GM12878 (cell line): ENCODE results near the gene KRT7. TPM values are rescaled to one million over a fixed set of nuclear protein-coding genes. Genes with fewer than 3 reads are reported as not detected.

Experiments used
- ATAC-seq: fragments of 200-7000 bp; cut with Tn5 transposase; 3 replicates; pipeline ENCODE4 v1.9.1; 2020; ENCODE audit warnings: mild to moderate bottlenecking, moderate library complexity
- BruUV-seq: library from RNA; stranded (reverse); fragments of 400-500 nt; replicated peaks from 2 replicates; lab custom pipeline; 2021; lab: Mats Ljungman, UMichigan
- CTCF ChIA-PET: fragments of 300-600 bp; sonication (Branson Sonifier 250); formaldehyde crosslinking; extraction: SDS; loops from one replicate; lab custom pipeline; 2021; ENCODE audit warnings: inconsistent platforms; lab: Yijun Ruan, JAX
- POLR2A ChIA-PET: fragments of 350-600 bp; formaldehyde crosslinking; extraction: SDS; loops from one replicate; lab custom pipeline; 2021; ENCODE audit warnings: inconsistent platforms; lab: Charles Lee
- RAD21 ChIA-PET: fragments of 300-600 bp; sonication (Branson Sonifier 250); formaldehyde crosslinking; loops from one replicate; lab custom pipeline; 2023; ENCODE audit warnings: antibody characterized with exemption; ENCODE audit not compliant: unreplicated experiment; lab: Charles Lee
- SMC1A ChIA-PET: fragments of 300-600 bp; sonication (Branson Sonifier 250); formaldehyde crosslinking; loops from one replicate; lab custom pipeline; 2023; ENCODE audit not compliant: unreplicated experiment, uncharacterized antibody; lab: Charles Lee
- DNase-seq: peaks from one replicate; pipeline ENCODE4 v3.0.0-alpha.2; 2011; ENCODE audit warnings: low read depth, low spot score
- FAIRE-seq: peaks from 3 replicates; lab custom pipeline; 2011; peaks lifted over from hg19 to GRCh38; lab: Jason Lieb, UNC
- H2AFZ ChIP-seq: 2 replicates; pipeline ENCODE4 v1.6.0; 2011; ENCODE audit warnings: low read depth, low read length, control low read depth; ENCODE audit not compliant: control insufficient read depth
- H3K27ac ChIP-seq: 2 replicates; pipeline ENCODE4 v1.5.1; 2011; ENCODE audit warnings: control low read depth; ENCODE audit not compliant: control insufficient read depth, insufficient read depth
- H3K27me3 ChIP-seq, 2 experiments: replicated peaks in 1 of 2; 2 replicates each; pipeline versions ENCODE4 v1.6.0 to v1.6.1; 2011; ENCODE audit warnings: low read length in 1 of 2; ENCODE audit not compliant: control insufficient read depth in 2 of 2, insufficient read depth in 2 of 2
- H3K36me3 ChIP-seq, 2 experiments: 2 replicates each; pipeline ENCODE4 v1.5.1; 2011; ENCODE audit warnings: low read length in 1 of 2; ENCODE audit not compliant: control insufficient read depth in 2 of 2, insufficient read depth in 2 of 2
- H3K4me1 ChIP-seq: 2 replicates; pipeline ENCODE4 v1.6.1; 2011; ENCODE audit warnings: mild to moderate bottlenecking, low read length, moderate library complexity, mixed read lengths; ENCODE audit not compliant: control insufficient read depth, insufficient read depth
- H3K4me2 ChIP-seq: 2 replicates; pipeline ENCODE4 v1.6.0; 2011; ENCODE audit warnings: control low read depth; ENCODE audit not compliant: control insufficient read depth, insufficient read depth
- H3K4me3 ChIP-seq: fragments of 200-600 bp; sonication (generic); 2 replicates; pipeline ENCODE4 v1.5.1; 2016
- H3K79me2 ChIP-seq: 2 replicates; pipeline ENCODE4 v1.6.0; 2011; ENCODE audit warnings: low read length; ENCODE audit not compliant: control insufficient read depth, insufficient read depth
- H3K9ac ChIP-seq: 2 replicates; pipeline ENCODE4 v1.8.0; 2011; ENCODE audit warnings: low read length, control low read depth, mixed read lengths; ENCODE audit not compliant: control insufficient read depth, insufficient read depth
- H3K9me3 ChIP-seq: replicated peaks from 3 replicates; pipeline ENCODE4 v1.5.1; 2011; ENCODE audit warnings: mild to moderate bottlenecking, low read length; ENCODE audit not compliant: control insufficient read depth, insufficient read depth
- H4K20me1 ChIP-seq: 2 replicates; pipeline ENCODE4 v1.6.0; 2011; ENCODE audit not compliant: control insufficient read depth, insufficient read depth
- ASH2L ChIP-seq: fragments of 300-600, 200-600 bp; sonication (generic); IDR thresholded peaks from 2 replicates; pipeline ENCODE4 v1.6.1; 2017; ENCODE audit warnings: low read depth, mild to moderate bottlenecking, borderline replicate concordance
- BHLHE40 ChIP-seq, 2 experiments: fragments of 450-650 bp in 1 of 2; IDR thresholded peaks; 2 replicates each; pipeline ENCODE4 v1.6.1; 2011 to 2017; ENCODE audit warnings: low read depth in 2 of 2, borderline replicate concordance in 1 of 2, improper control_type of control experiment in 1 of 2, low read length in 1 of 2, mild to moderate bottlenecking in 1 of 2
- CBX5 ChIP-seq: sonication (generic); IDR thresholded peaks from 2 replicates; pipeline ENCODE4 v1.6.1; 2016; ENCODE audit warnings: low read depth, moderate library complexity, mild to moderate bottlenecking, inconsistent platforms
- CHD4 ChIP-seq: fragments of 200-600 bp; sonication (generic); IDR thresholded peaks from 2 replicates; pipeline ENCODE4 v1.6.1; 2016; ENCODE audit warnings: mild to moderate bottlenecking
- ELK1 ChIP-seq: IDR thresholded peaks from 2 replicates; pipeline ENCODE4 v1.6.1; 2012; ENCODE audit warnings: low read depth, low read length, improper control_type of control experiment
- HDAC2 ChIP-seq: fragments of 200-600 bp; sonication (generic); IDR thresholded peaks from 2 replicates; pipeline ENCODE4 v1.6.1; 2017
- MTA3 ChIP-seq: IDR thresholded peaks from 2 replicates; pipeline ENCODE4 v1.6.1; 2012; ENCODE audit warnings: low read length, inconsistent platforms, borderline replicate concordance
- NRF1 ChIP-seq: conservative IDR thresholded peaks from 2 replicates; pipeline ENCODE4 v1.6.1; 2011; ENCODE audit warnings: mild to moderate bottlenecking, low read depth, low read length, improper control_type of control experiment
- PML ChIP-seq: IDR thresholded peaks from 2 replicates; pipeline ENCODE4 v1.6.1; 2012; ENCODE audit warnings: low read length, inconsistent platforms
- PRDM15 ChIP-seq: fragments of 450-650 bp; formaldehyde crosslinking; IDR thresholded peaks from 2 replicates; pipeline ENCODE4 v1.4.0; 2020; ENCODE audit warnings: mild to moderate bottlenecking, moderate library complexity
- RAD51 ChIP-seq: fragments of 450-650 bp; IDR thresholded peaks from 2 replicates; pipeline ENCODE4 v1.6.1; 2016; ENCODE audit warnings: moderate library complexity, mild to moderate bottlenecking, inconsistent platforms
- RB1 ChIP-seq: fragments of 450-650 bp; formaldehyde crosslinking; IDR thresholded peaks from 2 replicates; pipeline ENCODE4 v1.6.1; 2017; ENCODE audit warnings: mild to moderate bottlenecking, borderline replicate concordance
- SRF ChIP-seq, 2 experiments: IDR thresholded peaks; 2 replicates each; pipeline ENCODE4 v1.6.1; 2011; ENCODE audit warnings: low read depth in 2 of 2, low read length in 2 of 2, mild to moderate bottlenecking in 1 of 2, moderate library complexity in 1 of 2
- TCF12 ChIP-seq: IDR thresholded peaks from 2 replicates; pipeline ENCODE4 v1.6.1; 2011; ENCODE audit warnings: low read depth, mild to moderate bottlenecking, low read length
- WGBS: methylation state at CpG from one replicate; pipeline ENCODE4 v1.1.6; 2016; ENCODE audit warnings: low lambda C conversion rate; ENCODE audit not compliant: insufficient replicate concordance, insufficient coverage; ENCODE audit errors: missing lambda C conversion rate; 5-methylcytosine and 5-hydroxymethylcytosine counted together
- in situ Hi-C: fragments of 300-500 bp; cut with MboI; formaldehyde crosslinking; loops from 9 replicates; pipeline ENCODE4 v1.14.3; 2018; ENCODE audit warnings: mixed read lengths
- intact Hi-C: fragments of 100-400 bp; cut with micrococcal nuclease; formaldehyde crosslinking; loops from one replicate; pipeline ENCODE4 v1.14.2; 2022; ENCODE audit not compliant: unreplicated experiment
- polyA plus RNA-seq, 11 experiments: library from polyadenylated mRNA; depleted of rRNA in 4 of 11; unstranded in 6 of 11; stranded (reverse) in 5 of 11; fragments of >200 nt; fragmentation: Nextera tagmentation in 4 of 11; fragmentation: Illumina TruSeq in 1 of 11; extraction: Ambion mirVana in 4 of 11; extraction: Trizol in 1 of 11; gene quantifications; 1 replicate in 1 of 11; 2 replicates in 10 of 11; pipeline versions ENCODE4 v1.2.1 to v1.2.3, GENCODE V29; 2011 to 2016; ENCODE audit warnings: inconsistent platforms in 2 of 11, missing spikeins in 2 of 11, low read depth in 1 of 11
- total RNA-seq, 4 experiments: library from RNA; depleted of rRNA in 3 of 4; stranded (reverse); fragments of >200 nt in 3 of 4; fragmentation: Illumina TruSeq in 1 of 4; extraction: Trizol in 1 of 4; gene quantifications; 2 replicates each; pipeline versions ENCODE4 v1.2.1 to v1.2.3, GENCODE V29; 2013 to 2021
- TF ChIP-seq, protein P1 (sequence below): fragments of 450-650 bp; IDR thresholded peaks from 2 replicates; pipeline ENCODE4 v1.6.1; 2017; ENCODE audit warnings: mild to moderate bottlenecking

The KRT7 gene
- total and polyA plus RNA-seq, 10 of the 15 experiments (the other 5 are each of a cell fraction or from before 2014, with no cell fraction given) = 0.90 to 18.7 (median 4.8) TPM

GRCh38 chr12:52262286-52262685 is 29.2 kb downstream of the KRT7 start:
- H3K9me3 ChIP-seq = no peaks in the 10 kb centered on the region; the same call in 2 of the 3 replicates
- DNase-seq (no peak), FAIRE-seq (no peak), ATAC-seq (no peak)
- H2AFZ ChIP-seq = no peak overlapping the region
- no peak overlapping the region for H3K9ac ChIP-seq
- in situ Hi-C loops = no loop called here
- RAD21 ChIA-PET = no interaction called here
- no peak overlapping the region for H3K4me2 ChIP-seq
- H4K20me1 ChIP-seq = no peaks in the 10 kb centered on the region
- H3K36me3 ChIP-seq = no peaks in the 10 kb centered on the region
- H3K27me3 ChIP-seq = peaks cover 1 to 4% of the 10 kb centered on the region in 2 experiments; a peak in 1 of 4 replicates
- POLR2A ChIA-PET = no interaction called here
- SMC1A ChIA-PET = interaction anchor here (0.7 to 1.5 kb wide), 2 partner anchors 42 to 216 kb away, joined by 3 read pairs; no protein-coding TSS in a partner anchor
- H3K27ac ChIP-seq = no peak overlapping the region
- WGBS = 16% methylated on average over 3 of the region's 3 CpGs
- CTCF ChIA-PET = interaction anchor here (1.7 kb wide), 1 partner anchor 11 kb away, joined by 3 read pairs; no protein-coding TSS in a partner anchor
- no peak for TF ChIP-seq PRDM15 (CRISPR knock-in tag)
- TF ChIP-seq RB1 = no peak
- TF ChIP-seq, protein P1, sequence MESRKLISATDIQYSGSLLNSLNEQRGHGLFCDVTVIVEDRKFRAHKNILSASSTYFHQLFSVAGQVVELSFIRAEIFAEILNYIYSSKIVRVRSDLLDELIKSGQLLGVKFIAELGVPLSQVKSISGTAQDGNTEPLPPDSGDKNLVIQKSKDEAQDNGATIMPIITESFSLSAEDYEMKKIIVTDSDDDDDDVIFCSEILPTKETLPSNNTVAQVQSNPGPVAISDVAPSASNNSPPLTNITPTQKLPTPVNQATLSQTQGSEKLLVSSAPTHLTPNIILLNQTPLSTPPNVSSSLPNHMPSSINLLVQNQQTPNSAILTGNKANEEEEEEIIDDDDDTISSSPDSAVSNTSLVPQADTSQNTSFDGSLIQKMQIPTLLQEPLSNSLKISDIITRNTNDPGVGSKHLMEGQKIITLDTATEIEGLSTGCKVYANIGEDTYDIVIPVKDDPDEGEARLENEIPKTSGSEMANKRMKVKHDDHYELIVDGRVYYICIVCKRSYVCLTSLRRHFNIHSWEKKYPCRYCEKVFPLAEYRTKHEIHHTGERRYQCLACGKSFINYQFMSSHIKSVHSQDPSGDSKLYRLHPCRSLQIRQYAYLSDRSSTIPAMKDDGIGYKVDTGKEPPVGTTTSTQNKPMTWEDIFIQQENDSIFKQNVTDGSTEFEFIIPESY = no peak
- TF ChIP-seq RAD51 = no peak
- no peak for TF ChIP-seq PML
- no peak for TF ChIP-seq NRF1
- TF ChIP-seq BHLHE40 (IDR thresholded peaks at IDR 0.05; ENCODE audit: borderline replicate concordance in 1 of 2, low read depth in 2 of 2, low read length in 1 of 2) = no peak
- no peak for TF ChIP-seq TCF12
- no peak for TF ChIP-seq CHD4
- no peak for TF ChIP-seq ELK1
- no peak for TF ChIP-seq CBX5
- TF ChIP-seq MTA3 = no peak
- no peak for TF ChIP-seq ASH2L
- no peak for TF ChIP-seq HDAC2
- TF ChIP-seq SRF (IDR thresholded peaks at IDR 0.05; ENCODE audit: low read depth in 2 of 2, low read length in 2 of 2) = no peak
- TF ChIP-seq, all 136 proteins: peak for 0
- H3K4me3 ChIP-seq = no peak overlapping the region
- intact Hi-C loops = no loop called here
- H3K79me2 ChIP-seq = no peaks in the 10 kb centered on the region
- no TSS peak for BruUV-seq
- H3K4me1 ChIP-seq = no peaks in the 10 kb centered on the region
